Uterus (tissue), 4 donors: ENCODE results near the gene PCAT7. TPM values are rescaled to one million over a fixed set of nuclear protein-coding genes. Genes with fewer than 3 reads are reported as not detected.
"Not testable (repeated sequence)": the region's sequence is repeated elsewhere in the genome, so short reads cannot be mapped to it uniquely, and the experiment has no call there.

Source experiments
- DNase-seq, 2 donors: peaks; one replicate each; pipeline ENCODE4 v3.0.0-alpha.2; 2019 to 2020
- H3K27ac ChIP-seq, 2 donors: fragments of 200-600 bp; sonication (generic); 1 replicate in 1 of 2; 2 replicates in 1 of 2; pipeline ENCODE4 v1.5.1; 2016 to 2018
- H3K27me3 ChIP-seq, 2 donors: fragments of 200-600 bp; sonication (generic); one replicate each; pipeline ENCODE4 v1.5.1; 2018 to 2019; ENCODE audit warnings: control low read depth in 1 of 2
- H3K36me3 ChIP-seq, 2 donors: fragments of 200-600 bp; sonication (generic); one replicate each; pipeline ENCODE4 v1.5.1; 2019; ENCODE audit warnings: control low read depth in 1 of 2
- H3K4me1 ChIP-seq, 2 donors: fragments of 200-600 bp; sonication (generic); one replicate each; pipeline ENCODE4 v1.5.1; 2018 to 2019; ENCODE audit warnings: control low read depth in 1 of 2
- H3K4me3 ChIP-seq, 2 donors: fragments of 200-600 bp; sonication (generic); 1 replicate in 1 of 2; 2 replicates in 1 of 2; pipeline ENCODE4 v1.5.1; 2018 to 2019; ENCODE audit warnings: mild to moderate bottlenecking in 1 of 2
- H3K9me3 ChIP-seq, 2 donors: fragments of 200-600 bp; sonication (generic); one replicate each; pipeline ENCODE4 v1.5.1; 2019; ENCODE audit warnings: control low read depth in 1 of 2
- POLR2A ChIP-seq, 2 donors: fragments of 450-650 bp; IDR thresholded peaks; one replicate each; pipeline ENCODE4 v1.6.1; 2016; ENCODE audit warnings: antibody characterized with exemption in 2 of 2, mild to moderate bottlenecking in 1 of 2, moderate library complexity in 1 of 2
- intact Hi-C: fragments of 100-400 bp; cut with DNase I; formaldehyde crosslinking; loops from one replicate; pipeline ENCODE4 v1.15.1; 2023; ENCODE audit warnings: low total_unique reads
- total RNA-seq, 4 donors: library from RNA; depleted of rRNA in 3 of 4; stranded (reverse); fragments of >200 nt in 3 of 4; gene quantifications; one replicate each; pipeline versions ENCODE4 v1.1.0 to v1.2.4, GENCODE V29; 2014 to 2023
- TF ChIP-seq, protein P1 (sequence below), 4 experiments: fragments of 200-600 bp in 2 of 4; fragments of 450-650 bp in 2 of 4; sonication (generic) in 2 of 4; IDR thresholded peaks; one replicate each; pipeline ENCODE4 v1.5.1; 2016 to 2019; ENCODE audit warnings: antibody characterized with exemption in 4 of 4, mild to moderate bottlenecking in 2 of 4, moderate library complexity in 1 of 4
- donor health status: DM: yes; HTN: yes; CAD: no.

The PCAT7 gene
- total RNA-seq, 4 donors from 2014 or later = not detected

DNA sequence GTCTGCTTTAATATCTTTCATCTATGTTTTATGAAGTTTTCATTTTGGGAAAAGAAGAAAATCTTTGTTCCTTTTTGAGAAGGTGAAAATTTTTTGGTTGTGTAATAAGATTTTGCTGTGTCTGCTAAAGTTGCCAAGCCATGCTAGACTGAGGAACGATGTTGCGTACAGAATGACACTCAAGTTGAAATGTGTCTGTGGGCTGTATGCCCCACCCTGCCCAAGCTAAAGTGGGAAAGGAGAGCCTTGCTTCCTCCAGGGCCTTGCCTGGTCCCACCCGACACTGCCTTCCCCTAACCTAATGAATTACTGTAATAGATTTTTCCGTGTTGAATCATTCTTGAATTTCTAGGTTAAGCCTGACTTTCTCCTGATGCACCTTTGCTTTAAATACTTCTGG, 2.5 kb downstream of the PCAT7 start:
- DNase-seq = no peak
- intact Hi-C loops = no loop called here
- no peak overlapping the region for H3K27ac ChIP-seq

GRCh38 chr9:94560237-94560636, 5.4 kb downstream of the PCAT7 start:
- no peaks in the 10 kb centered on the region for H3K9me3 ChIP-seq
- DNase-seq = no peak
- no peak overlapping the region for H3K4me3 ChIP-seq
- no peak overlapping the region for H3K27ac ChIP-seq
- no peaks in the 10 kb centered on the region for H3K4me1 ChIP-seq
- TF ChIP-seq, protein P1, sequence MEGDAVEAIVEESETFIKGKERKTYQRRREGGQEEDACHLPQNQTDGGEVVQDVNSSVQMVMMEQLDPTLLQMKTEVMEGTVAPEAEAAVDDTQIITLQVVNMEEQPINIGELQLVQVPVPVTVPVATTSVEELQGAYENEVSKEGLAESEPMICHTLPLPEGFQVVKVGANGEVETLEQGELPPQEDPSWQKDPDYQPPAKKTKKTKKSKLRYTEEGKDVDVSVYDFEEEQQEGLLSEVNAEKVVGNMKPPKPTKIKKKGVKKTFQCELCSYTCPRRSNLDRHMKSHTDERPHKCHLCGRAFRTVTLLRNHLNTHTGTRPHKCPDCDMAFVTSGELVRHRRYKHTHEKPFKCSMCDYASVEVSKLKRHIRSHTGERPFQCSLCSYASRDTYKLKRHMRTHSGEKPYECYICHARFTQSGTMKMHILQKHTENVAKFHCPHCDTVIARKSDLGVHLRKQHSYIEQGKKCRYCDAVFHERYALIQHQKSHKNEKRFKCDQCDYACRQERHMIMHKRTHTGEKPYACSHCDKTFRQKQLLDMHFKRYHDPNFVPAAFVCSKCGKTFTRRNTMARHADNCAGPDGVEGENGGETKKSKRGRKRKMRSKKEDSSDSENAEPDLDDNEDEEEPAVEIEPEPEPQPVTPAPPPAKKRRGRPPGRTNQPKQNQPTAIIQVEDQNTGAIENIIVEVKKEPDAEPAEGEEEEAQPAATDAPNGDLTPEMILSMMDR (IDR thresholded peaks at IDR 0.05) = no peak
- TF ChIP-seq POLR2A (IDR thresholded peaks at IDR 0.05) = no peak
- no peaks in the 10 kb centered on the region for H3K27me3 ChIP-seq
- intact Hi-C loops = no loop called here
- H3K36me3 ChIP-seq = no peaks in the 10 kb centered on the region

More for the DNA sequence above, 2.5 kb downstream of the PCAT7 start:
- H3K4me3 ChIP-seq = no peak overlapping the region
- H3K4me1 ChIP-seq = no peaks in the 10 kb centered on the region
- TF ChIP-seq, protein P1 (IDR thresholded peaks at IDR 0.05) = no peak
- no peak for TF ChIP-seq POLR2A (IDR thresholded peaks at IDR 0.05)
- no peaks in the 10 kb centered on the region for H3K9me3 ChIP-seq
- H3K27me3 ChIP-seq = no peaks in the 10 kb centered on the region
- no peaks in the 10 kb centered on the region for H3K36me3 ChIP-seq

DNA sequence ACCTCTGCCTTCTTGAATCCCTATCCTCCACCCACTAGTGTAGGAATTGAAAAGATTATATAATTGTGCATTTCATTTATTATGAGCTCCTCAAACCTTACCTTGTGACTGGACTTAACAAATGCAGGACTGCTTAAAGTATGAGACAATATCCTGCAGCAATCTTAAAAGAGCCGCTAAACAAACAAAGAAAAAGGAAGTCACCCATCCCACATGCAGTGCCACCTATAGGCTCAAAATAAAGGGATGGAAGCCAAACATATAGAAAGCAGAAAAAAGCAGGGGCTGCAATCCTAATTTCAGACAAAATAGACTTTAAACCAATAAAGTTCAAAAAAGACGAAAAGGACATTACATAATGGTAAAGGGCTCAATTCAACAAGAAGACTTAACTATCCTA, 8.7 kb downstream of the PCAT7 start:
- TF ChIP-seq, protein P1 (IDR thresholded peaks at IDR 0.05) = no peak
- Histone ChIP-seq H3K9me3 (no peaks in the 10 kb centered on the region), H3K4me1 (no peaks in the 10 kb centered on the region), H3K4me3 (no peak overlapping the region), H3K36me3 (no peaks in the 10 kb centered on the region), H3K27me3 (no peaks in the 10 kb centered on the region), H3K27ac (no peak overlapping the region)
- DNase-seq = no peak
- intact Hi-C loops = no loop called here

DNA sequence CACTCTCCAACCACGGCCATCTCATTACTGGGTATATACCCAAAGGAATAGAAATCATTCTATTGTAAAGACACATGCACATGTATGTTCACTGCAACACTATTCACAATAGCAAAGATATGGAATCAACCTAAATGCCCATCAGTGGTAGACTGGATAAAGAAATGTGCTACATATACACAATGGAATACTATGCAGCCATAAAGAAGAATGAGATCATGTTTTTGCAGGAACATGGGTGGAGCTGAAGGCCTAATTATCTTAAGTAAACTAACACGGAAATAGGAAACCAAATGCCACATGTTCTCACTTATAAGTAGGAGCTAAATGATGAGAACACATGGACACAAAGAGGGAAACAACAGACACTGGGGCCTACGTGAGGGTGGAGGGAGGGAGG, 9.4 kb downstream of the PCAT7 start:
- intact Hi-C loops = not testable (repeated sequence)

DNA sequence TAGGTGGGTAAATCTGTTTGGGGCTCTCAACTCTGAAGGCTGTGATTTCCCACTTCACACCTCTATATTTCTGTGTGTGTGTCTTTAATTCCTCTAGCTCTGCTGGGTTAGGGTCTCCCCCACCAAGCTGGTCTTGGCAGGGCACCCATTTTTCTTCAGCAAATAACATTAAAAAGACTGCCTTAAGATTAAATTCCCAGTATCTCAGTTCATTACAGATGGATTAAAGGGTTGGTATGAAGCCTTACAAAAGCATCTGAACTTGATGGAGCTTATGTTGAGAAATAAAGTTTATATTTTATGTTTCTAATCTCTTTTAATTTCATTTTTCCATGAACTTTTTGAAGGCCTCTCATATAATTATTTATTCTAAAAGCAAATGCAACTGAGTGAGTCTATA, 11.7 kb downstream of the PCAT7 start:
- no peak overlapping the region for H3K4me3 ChIP-seq
- H3K9me3 ChIP-seq = no peaks in the 10 kb centered on the region
- no peak overlapping the region for H3K27ac ChIP-seq
- intact Hi-C loops = no loop called here
- TF ChIP-seq, protein P1 (IDR thresholded peaks at IDR 0.05) = no peak
- TF ChIP-seq POLR2A (IDR thresholded peaks at IDR 0.05) = no peak
- no peaks in the 10 kb centered on the region for H3K4me1 ChIP-seq
- no peaks in the 10 kb centered on the region for H3K27me3 ChIP-seq
- no peak for DNase-seq
- H3K36me3 ChIP-seq = no peaks in the 10 kb centered on the region

More for the DNA sequence above, 9.4 kb downstream of the PCAT7 start:
- DNase-seq, H3K27ac ChIP-seq, H3K4me3 ChIP-seq, H3K9me3 ChIP-seq, H3K27me3 ChIP-seq, H3K4me1 ChIP-seq, H3K36me3 ChIP-seq: not testable (repeated sequence)

GRCh38 chr9:94567271-94567670, 12.4 kb downstream of the PCAT7 start:
- H3K4me1 ChIP-seq = no peaks in the 10 kb centered on the region
- DNase-seq = no peak
- TF ChIP-seq, protein P1 (IDR thresholded peaks at IDR 0.05) = no peak
- no peak for TF ChIP-seq POLR2A (IDR thresholded peaks at IDR 0.05)
- H3K27ac ChIP-seq = no peak overlapping the region
- no peaks in the 10 kb centered on the region for H3K9me3 ChIP-seq
- no peaks in the 10 kb centered on the region for H3K27me3 ChIP-seq
- no peaks in the 10 kb centered on the region for H3K36me3 ChIP-seq
- H3K4me3 ChIP-seq = no peak overlapping the region
- intact Hi-C loops = no loop called here
